Esophagus squamous epithelium (tissue), 4 donors: Measurements from ENCODE around the gene NEK9.

Experiments
- CTCF ChIP-seq, 6 experiments: fragments of 450-650 bp in 4 of 6; fragments of 200-600 bp in 2 of 6; sonication (generic) in 2 of 6; IDR thresholded peaks; one replicate each; pipeline ENCODE4 v1.5.1; 2016 to 2019; ENCODE audit warnings: antibody characterized with exemption in 6 of 6, mild to moderate bottlenecking in 4 of 6, moderate library complexity in 4 of 6
- POLR2A ChIP-seq, 4 donors: fragments of 450-650 bp; IDR thresholded peaks; one replicate each; pipeline ENCODE4 v1.6.1; 2017; ENCODE audit warnings: antibody characterized with exemption in 4 of 4, mild to moderate bottlenecking in 4 of 4, moderate library complexity in 3 of 4

DNA sequence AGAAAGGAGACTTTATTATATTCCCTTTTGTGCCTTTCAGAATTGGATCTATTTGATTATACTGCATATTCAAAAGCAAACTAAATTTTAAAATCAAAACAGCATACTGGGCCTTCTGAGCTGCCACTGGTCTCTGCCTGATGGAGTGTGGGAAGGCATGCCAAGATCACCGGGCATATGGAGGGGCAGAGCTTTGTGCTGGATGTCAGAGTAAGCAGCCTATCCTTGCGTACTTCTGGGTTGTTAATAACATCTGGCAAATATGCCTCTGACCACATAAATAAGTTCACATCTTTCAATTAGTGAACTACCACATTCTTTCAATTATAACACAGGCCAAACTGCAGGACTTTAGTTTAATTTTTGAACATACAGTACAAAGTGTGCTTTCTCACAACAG is 93.9 kb downstream of the NEK9 start:
- no peak for TF ChIP-seq CTCF (IDR thresholded peaks at IDR 0.05)
- no peak for TF ChIP-seq POLR2A (IDR thresholded peaks at IDR 0.05)
